ENCODE data around the gene FAM131C.

Gene FAM131C

DNA sequence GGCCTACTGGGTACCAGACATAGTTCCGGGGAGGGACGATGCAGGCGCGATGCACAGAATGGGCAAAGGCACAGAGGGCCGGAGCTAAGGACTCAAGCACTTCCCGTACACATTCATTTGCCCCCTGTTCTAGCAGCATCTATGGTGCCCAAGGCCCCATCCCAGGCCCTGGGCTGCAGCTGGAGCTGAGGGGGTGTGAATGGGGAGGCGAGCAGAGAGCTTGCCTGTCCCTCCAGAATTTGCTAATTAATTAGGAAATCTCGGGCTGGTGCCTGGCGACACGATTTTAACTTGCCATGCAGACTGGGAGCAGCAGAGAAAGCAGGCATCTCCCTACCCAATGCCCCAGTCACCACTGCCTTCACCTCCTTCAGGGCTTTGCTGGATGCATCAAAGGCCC lies 46.5 kb upstream of the FAM131C start:
- no peak overlapping the region for H3K4me3 ChIP-seq (ENCODE audit: low read depth, low read length)
- TF ChIP-seq MYC (IDR thresholded peaks at IDR 0.05; ENCODE audit: low read depth, low read length) (no peak), POLR2A (IDR thresholded peaks at IDR 0.05; ENCODE audit: extremely low read depth, insufficient read length) (no peak), CTCF (IDR thresholded peaks at IDR 0.05; ENCODE audit: low read depth, low read length) (no peak), MAX (IDR thresholded peaks at IDR 0.05; ENCODE audit: low read depth, low read length) (no peak)
- no peak for DNase-seq (ENCODE audit: low read depth)

- DNase-seq (ENCODE audit: low read depth): no peak
- H3K4me3 ChIP-seq (ENCODE audit: low read depth, low read length): no peak overlapping the region
- TF ChIP-seq MYC (IDR thresholded peaks at IDR 0.05; ENCODE audit: low read depth, low read length) (no peak), CTCF (IDR thresholded peaks at IDR 0.05; ENCODE audit: low read depth, low read length) (no peak), POLR2A (IDR thresholded peaks at IDR 0.05; ENCODE audit: extremely low read depth, insufficient read length) (no peak), MAX (IDR thresholded peaks at IDR 0.05; ENCODE audit: low read depth, low read length) (no peak)
Measured at GRCh38 chr1:16119504-16119903, 46.1 kb upstream of the FAM131C start.

DNA sequence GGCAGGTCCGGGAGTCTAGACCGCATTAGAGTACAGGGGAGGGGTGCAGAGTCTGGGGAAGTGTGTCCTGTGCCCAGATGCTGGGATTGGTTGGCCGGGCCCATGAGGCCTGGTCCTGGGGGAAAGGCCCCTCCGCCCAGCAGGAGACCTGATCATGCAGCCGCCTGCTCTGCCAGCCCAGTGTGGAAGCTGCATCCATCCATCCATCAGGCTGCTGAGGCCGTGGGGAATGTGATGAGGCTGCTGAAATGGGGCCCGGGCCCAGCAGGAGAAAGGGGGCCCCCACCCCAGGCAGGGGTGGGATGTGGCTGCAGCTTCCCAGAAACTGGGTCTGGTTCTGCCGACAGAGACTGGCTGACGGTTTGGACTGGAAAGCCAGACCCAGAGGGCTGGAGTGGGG lies 45.3 kb upstream of the FAM131C start:
- no peak overlapping the region for H3K4me3 ChIP-seq (ENCODE audit: low read depth, low read length)
- no peak for DNase-seq (ENCODE audit: low read depth)
- no peak for TF ChIP-seq MYC (IDR thresholded peaks at IDR 0.05; ENCODE audit: low read depth, low read length)
- TF ChIP-seq POLR2A (IDR thresholded peaks at IDR 0.05; ENCODE audit: extremely low read depth, insufficient read length): no peak
- TF ChIP-seq MAX (IDR thresholded peaks at IDR 0.05; ENCODE audit: low read depth, low read length): no peak
- TF ChIP-seq CTCF (IDR thresholded peaks at IDR 0.05; ENCODE audit: low read depth, low read length): no peak

- TF ChIP-seq CTCF (IDR thresholded peaks at IDR 0.05; ENCODE audit: low read depth, low read length): no peak
- no peak overlapping the region for H3K4me3 ChIP-seq (ENCODE audit: low read depth, low read length)
- no peak for DNase-seq (ENCODE audit: low read depth)
Measured at GRCh38 chr1:16117936-16118335, 44.5 kb upstream of the FAM131C start.

DNA sequence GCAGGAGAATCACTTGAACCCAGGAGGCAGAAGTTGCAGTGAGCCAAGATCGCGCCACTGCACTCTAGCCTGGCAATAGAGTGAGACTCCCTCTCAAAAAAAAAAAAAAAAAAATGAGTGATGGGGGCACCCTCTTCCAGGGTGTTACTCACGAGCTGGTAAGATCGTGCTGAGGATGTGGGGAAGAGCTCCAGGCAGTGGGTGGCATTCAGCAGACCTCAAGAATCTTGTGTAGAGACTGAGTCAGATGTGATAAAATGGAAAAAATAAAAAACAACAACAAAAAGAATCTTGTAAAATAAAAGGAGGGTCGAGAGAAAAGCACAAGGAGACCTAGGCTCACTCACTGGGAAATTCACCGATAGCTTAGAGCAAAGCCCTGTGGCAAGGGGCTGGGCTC lies 43.9 kb upstream of the FAM131C start:
- no peak overlapping the region for H3K4me3 ChIP-seq (ENCODE audit: low read depth, low read length)
- no peak for TF ChIP-seq POLR2A (IDR thresholded peaks at IDR 0.05; ENCODE audit: extremely low read depth, insufficient read length)
- no peak for TF ChIP-seq MYC (IDR thresholded peaks at IDR 0.05; ENCODE audit: low read depth, low read length)
- no peak for TF ChIP-seq CTCF (IDR thresholded peaks at IDR 0.05; ENCODE audit: low read depth, low read length)
- TF ChIP-seq MAX (IDR thresholded peaks at IDR 0.05; ENCODE audit: low read depth, low read length): no peak
- no peak for DNase-seq (ENCODE audit: low read depth)

DNA sequence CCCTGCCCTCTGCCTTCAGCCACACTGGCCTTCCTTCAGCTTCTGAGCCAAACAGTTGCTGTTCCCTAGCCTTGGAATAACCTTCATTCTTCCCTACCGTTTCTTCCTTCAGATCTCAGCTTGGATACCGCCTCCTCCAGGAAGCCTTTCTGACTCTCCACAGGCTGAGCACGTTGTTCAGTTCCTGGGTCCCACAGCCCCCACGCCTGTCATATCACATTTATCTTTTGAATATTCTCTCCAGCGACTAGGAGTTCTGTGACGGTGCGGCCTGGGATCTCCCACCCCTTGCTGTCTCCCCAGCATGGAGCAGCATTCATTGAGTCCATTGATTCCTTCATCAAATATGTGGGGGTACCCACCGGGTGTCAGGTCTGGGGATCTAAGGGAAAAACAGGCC lies 43.2 kb upstream of the FAM131C start:
- TF ChIP-seq POLR2A (IDR thresholded peaks at IDR 0.05; ENCODE audit: extremely low read depth, insufficient read length) (no peak), MYC (IDR thresholded peaks at IDR 0.05; ENCODE audit: low read depth, low read length) (no peak), MAX (IDR thresholded peaks at IDR 0.05; ENCODE audit: low read depth, low read length) (no peak), CTCF (IDR thresholded peaks at IDR 0.05; ENCODE audit: low read depth, low read length) (no peak)
- no peak for DNase-seq (ENCODE audit: low read depth)
- no peak overlapping the region for H3K4me3 ChIP-seq (ENCODE audit: low read depth, low read length)

All from NB4 (cell line).